Measurements from ENCODE around the gene GRAMD4.
"Not testable (repeated sequence)": the region's sequence is repeated elsewhere in the genome, so short reads cannot be mapped to it uniquely, and the experiment has no call there.

Gene GRAMD4

GRCh38 chr22:46638601-46639431 lies 18.6 kb downstream of the GRAMD4 start:
- no peak for DNase-seq

DNA sequence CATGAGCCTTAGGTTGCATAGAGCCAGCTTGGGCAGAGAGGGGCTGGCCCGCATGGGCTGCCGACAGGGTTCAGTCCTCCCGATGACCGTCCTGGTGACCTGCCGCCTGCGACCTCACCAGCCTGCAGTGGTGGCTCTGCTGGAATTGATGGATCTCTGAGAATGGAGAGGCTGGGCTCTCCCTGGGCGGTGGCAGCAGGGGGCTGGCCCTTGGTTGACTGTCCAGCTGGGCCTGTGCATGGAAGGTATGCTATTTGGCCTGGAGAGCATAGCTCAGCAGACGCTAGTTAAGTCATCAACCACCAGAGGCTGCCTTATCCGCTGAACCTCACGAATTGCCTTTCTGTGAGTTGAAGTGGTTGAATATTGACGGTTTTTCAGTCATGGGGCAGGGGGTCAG lies 19.7 kb downstream of the GRAMD4 start:
- no peak for DNase-seq

DNA sequence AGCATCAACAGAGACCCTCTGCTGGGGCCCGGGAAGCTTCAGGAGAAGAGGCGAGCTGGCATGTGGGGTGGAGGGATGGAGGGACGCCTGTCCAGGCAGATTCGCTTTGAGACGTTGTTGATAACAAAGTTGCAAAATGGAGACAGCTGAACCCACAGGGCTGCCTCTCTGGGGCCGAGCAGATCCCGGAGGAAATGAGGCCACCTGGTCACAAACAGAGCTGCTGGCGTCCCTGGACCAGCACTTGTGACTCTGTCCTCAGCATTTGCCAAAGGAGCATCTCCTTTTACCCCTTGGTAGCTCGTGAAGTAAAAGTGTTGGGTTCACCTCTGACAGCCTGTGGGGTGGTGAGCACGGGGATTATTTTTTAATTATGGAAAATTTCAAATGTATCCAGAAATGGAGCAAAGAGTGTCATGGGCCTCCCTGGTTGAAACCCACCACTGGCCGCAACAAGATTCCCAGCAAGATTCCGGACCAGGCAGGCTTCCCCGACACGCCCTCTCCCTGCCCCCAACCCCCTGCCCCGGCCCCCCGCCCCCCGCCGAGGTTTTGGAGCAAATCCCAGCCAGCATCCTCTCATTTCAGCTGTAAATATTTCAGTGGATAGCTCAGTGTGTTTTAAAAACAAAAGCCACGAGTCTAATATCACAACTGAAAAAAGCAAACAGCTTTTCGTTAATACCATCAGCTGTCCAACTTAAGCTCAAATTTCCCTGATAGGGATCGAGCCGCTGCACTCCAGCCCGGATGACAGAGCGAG lies 20.3 kb downstream of the GRAMD4 start:
- no peak for DNase-seq

- DNase-seq: no peak
Observed at GRCh38 chr22:46641811-46642266, 21.7 kb downstream of the GRAMD4 start.

DNA sequence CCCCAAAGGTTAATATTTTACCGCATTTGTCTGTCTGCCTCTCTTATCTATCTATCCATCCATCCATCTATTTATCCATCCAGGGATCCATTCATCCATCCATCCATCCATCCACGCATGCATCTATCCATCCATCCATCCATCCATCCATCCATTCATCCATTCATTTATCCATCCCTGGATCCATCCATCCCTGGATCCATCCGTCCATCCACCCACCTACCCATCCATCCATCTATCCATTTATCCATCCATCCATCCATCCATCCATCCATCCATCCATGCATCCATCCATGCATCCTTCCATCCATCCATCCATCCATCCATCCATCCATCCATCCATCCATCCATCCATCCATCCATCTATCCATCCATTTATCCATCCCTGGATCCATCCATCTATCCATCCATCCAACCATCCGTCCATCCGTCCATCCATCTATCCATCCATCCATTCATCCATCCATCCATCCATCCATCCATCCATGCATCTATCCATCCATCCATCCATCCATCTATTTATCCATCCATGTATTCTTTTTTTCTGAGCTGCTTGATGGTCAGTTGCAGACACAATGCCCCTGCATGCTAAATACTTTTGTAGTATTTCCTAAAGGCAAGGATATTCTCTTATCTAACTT lies 22.8 kb downstream of the GRAMD4 start:
- DNase-seq: not testable (repeated sequence)

DNA sequence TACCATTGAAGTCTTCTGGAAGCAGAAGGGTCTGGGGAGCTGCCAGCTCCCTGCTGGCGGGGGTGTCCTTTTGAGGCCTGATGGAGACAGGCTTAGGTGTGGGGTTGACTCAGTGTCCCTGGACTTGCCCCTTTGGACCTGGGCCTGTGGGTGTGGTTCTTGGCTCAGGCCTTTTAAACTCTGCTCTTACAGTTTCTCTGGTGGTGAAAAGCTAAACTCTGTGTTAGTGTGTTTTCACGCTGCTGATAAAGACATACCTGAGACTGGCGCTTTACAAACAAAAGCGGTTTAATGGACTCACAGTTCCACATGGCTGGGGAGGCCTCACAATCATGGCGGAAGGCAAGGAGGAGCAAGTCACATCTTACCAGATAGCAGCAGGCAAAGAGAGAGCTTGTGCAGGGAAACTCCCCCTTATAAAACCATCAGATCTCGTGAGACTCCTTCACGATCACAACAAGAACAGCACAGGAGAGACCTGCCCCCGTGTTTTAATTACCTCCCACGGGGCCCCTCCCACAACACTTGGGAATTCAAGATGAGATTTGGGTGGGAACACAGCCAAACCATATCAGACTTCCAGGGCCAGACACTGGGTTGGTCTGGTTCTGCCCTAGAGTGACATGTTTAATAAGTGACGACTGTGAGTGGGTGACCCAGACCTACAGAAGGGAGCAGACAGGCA lies 26.5 kb downstream of the GRAMD4 start:
- DNase-seq: no peak

GRCh38 chr22:46648225-46648820 lies 28.1 kb downstream of the GRAMD4 start:
- DNase-seq: not testable (repeated sequence)

DNA sequence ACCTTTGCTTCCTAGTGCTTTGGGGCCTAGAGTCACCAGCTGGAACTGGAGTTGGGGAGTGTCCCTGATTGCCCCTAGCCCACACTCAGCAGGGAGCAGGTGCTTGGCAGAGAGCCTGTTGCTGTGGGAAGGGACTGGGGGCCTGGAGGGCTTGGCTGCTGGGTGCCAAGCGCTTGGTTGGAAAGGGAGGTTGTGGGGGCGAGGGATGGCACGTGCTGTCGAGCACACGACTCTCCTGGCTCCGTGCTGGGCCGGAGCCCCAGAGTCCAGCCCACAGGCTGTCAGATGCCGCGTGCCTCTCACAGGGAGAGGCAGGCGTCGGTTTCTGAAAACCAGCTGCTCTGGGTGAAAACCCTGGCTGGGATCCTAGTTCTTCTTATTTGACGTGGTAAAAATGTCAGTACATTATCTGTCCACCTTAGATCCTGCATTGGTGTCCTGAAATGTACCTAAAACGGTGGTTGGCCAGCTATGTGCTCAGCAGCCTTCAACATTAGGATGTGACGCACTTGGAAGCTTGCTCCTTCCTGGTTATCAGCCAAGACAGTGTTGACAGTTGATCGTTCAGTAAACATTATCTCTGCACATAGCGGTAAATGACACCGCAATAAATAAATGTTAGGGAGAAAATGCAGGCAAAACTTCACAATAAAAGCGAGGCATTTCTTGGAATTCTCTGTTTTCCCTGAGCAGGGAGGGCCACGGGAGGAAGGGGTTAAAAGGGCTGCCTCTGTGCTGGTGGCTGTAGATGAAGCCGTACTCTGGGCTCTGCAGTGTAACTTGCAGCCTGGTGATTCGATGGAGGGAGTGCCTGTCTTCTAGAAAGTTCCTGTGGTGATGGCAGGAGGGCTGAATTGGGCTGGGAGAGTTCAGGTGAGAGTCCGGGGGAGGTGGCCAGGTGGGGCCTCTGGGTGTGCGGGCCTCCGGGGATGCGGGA lies 29.2 kb downstream of the GRAMD4 start:
- DNase-seq: no peak

GRCh38 chr22:46650078-46650810 lies 30.1 kb downstream of the GRAMD4 start:
- no peak for DNase-seq

- DNase-seq: no peak
Observed at GRCh38 chr22:46651316-46651715, 31.1 kb downstream of the GRAMD4 start.

DNA sequence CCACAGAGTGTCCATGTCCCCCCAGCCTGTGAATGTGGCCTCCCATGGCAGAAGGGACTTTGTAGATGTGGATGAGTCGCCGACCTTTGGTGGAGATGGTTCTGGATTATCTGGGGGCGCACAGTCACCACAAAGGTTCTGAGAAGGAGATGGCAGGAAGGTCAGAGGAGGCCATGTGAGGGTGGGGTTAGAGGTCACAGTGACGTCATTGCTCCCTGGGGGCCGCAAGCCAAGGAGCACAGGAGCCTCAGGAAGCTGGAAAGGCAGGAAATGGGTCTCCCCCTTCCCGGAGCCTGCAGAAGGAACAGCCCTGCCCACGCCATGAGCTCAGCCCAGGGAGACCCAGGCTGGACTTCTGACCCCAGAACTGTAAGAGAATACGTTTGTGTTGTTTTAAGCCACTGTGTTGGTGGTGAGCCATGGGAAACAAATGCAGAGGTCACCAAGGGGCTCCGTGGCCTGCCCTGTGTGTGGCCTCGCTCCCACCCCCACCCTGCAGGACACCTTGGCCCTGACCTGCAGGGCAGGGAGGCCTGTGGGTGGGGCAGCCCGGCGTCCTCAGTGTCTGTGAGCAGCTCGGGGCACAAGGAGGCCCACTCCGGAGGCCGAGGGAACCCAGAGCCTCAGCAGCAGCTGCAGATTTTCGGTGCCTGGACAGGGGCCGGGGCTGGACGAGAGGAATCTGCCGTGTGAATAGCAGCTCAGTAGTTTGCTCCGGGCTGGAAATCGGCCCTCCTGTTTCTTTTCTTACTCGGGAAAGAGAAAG lies 32.1 kb downstream of the GRAMD4 start:
- DNase-seq: no peak

GRCh38 chr22:46652847-46653331 lies 32.7 kb downstream of the GRAMD4 start:
- DNase-seq: no peak

DNA sequence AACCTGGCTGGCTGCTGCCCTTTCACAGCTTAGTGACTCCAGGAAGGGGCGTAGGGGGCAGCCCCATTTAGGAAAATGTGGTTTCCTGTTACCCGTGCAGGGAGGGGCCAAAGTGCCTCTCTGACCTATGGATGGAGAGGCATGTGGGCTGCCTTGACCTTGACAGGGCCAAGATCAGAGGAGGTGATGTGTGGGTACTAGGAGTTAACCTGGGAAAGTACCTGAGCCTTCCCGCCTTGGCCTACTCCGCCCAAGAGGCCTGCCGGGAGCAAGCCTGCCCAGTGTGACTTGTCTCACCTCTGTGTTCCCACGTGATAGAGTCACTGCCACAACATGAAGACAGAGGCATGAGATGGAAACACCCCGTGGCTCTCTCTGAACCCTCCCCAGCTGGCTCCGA lies 33.4 kb downstream of the GRAMD4 start:
- DNase-seq: no peak

DNA sequence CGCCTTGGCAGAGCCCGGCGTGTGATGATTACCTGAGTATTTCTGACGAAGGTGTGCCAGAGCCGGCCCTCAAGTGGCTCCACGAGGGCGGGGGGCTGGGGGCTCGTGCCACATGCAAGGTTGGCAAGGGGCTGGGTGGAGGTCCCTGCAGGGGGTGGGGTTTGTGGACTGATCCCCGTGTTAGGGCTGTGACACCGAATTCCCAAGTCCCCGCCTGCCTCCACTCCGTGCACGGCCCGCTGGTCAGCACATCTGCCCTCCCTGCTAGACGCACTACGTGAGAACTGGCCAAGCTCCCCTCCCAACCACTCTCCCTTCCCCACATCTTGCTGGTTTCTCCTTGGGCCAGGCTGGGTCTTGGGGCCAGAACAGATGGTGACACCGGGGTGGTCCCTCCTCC lies 34.2 kb downstream of the GRAMD4 start:
- no peak for DNase-seq

DNA sequence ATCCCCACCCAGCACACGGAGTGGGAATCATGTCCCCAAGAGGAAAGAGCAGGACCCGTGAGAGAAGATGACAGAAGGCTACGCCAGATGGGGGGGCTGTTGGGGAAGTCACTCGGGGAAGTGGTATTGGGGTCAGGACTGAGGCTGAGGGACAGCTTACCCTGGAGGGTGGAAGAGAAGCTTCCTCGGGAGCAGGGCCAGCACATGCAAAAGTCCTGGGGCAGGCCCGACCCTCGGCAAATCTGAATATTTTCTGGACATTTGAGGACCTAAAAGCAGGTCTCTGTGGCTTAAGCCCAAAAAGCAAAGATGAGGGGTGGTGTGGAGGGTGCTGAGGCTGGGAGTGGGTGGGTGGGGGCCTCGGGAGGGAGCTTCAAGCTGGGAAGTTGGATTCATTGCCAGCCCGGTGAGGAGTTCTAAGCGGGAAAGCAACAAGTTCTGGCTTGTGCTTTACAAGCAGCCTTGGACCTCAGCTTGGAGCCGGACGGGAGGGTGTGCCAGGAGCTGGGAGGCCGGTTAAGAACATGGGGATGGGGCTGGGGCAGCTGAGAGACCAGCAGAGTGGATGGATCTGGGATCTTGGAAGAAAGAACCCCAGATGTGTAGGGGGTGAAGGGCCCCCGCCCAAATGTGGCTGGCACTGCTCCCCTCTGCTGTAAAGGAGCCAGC lies 34.9 kb downstream of the GRAMD4 start:
- DNase-seq: no peak

DNA sequence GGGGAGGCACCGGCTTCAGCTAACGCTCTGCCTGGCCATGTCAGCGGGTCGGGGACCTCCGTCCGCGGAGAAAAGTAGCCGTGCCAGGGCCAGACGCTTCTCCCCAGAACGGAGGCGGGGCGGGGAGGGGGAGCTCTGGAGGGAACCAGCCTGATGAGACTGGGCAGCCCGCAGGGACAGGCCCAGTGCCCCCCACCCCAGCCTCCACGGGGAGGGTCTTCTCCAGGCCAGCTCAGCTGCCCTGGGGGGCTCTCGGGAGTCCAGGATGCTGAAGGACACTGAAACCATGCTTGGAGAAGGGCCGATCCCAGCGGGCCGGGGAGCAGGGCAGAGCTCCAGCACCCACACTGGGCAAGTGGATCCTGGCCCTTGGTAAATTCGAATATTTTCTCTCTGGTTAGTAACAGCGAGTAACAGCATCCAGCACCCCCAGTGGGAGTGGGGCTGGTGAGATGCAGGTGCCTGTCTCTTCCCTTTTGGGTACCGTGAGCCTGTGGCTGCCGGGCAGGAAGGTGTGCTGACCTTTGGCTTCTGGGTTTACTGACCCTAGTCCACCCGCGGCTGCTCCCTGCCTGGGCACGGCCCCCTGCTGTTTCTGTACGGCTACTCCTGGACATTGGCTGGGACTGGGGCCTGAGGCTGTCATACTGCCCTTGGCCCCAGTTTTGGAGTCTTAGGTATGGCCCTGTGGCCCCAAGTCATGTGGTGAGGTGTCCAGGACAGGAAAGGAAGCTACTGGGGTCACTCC lies 35.8 kb downstream of the GRAMD4 start:
- DNase-seq: no peak

DNA sequence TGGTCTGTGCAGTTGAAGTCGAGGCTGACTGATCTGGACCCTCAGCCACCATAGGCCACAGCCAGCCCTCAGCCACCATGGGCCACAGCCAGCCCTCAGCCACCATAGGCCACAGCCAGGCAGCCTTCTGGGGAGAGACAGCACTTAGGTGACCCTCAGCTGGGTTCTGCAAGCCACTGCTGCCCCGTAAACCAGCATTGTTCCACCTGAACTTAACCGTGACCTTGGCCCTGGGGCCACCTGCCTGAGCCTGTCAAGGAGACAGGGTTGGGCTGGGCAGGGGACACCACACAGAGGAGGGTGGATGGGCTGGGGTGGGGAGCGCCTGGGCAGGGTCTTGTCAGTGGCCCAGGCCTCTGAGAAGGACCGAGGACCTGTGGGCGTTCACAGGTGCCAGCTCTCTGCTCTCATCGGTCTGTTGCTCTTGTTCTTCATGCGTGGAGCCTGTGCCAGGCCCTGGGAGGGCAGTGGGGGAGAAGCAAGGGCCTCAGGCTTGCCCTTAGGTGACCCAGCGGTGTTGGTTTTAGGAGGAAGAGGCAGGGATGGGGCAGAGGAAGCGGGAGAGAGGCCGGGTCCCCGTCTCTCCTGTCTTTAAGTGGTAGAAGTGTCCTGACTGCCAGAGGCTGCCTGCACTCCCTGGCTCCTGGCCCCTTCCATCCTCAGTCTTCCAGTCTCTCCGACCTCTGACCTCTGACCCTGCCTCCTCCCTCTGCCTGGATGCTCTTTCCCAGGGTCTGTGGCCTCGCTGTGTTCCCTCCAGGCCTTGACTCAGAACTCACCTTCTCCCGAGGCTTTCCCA lies 36.9 kb downstream of the GRAMD4 start:
- DNase-seq: no peak

DNA sequence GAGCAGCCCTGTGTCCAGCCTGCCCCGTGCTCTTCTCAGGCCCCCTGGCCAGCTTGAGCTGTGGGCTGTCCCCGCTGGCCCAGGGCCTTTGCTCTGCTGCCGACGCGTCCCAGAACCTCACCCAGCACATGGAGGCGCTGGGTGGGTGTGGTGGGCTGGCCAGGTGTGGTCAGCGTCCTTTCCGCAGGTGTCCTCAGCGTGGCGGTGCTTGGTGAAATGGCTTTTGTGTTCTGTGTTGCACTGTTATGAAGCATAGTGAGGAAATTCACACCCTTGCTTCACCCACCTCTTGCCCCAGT lies 37.4 kb downstream of the GRAMD4 start:
- no peak for DNase-seq

Measured in central memory CD4-positive, alpha-beta T cell (primary cell).